GM12875 (cell line): ENCODE data around the gene LILRA1.
"Not testable (repeated sequence)": the region's sequence is repeated elsewhere in the genome, so short reads cannot be mapped to it uniquely, and the experiment has no call there.

Experiments
- H3K4me3 ChIP-seq: one replicate; pipeline ENCODE4 v1.5.1; 2011; ENCODE audit warnings: low read depth, low read length, control low read depth
- CTCF ChIP-seq: IDR thresholded peaks from 2 replicates; pipeline ENCODE4 v1.5.1; 2011; ENCODE audit warnings: low read depth, mild to moderate bottlenecking, control low read depth, inconsistent platforms, low read length, moderate library complexity, borderline replicate concordance; ENCODE audit not compliant: insufficient read depth

LILRA1 gene

GRCh38 chr19:54630782-54631181 is 37.4 kb downstream of the LILRA1 start:
- no peak overlapping the region for H3K4me3 ChIP-seq
- TF ChIP-seq CTCF = no peak

GRCh38 chr19:54631489-54632337 is 38.3 kb downstream of the LILRA1 start:
- H3K4me3 ChIP-seq = not testable (repeated sequence)

- not testable (repeated sequence) for H3K4me3 ChIP-seq
Observed at GRCh38 chr19:54632517-54632916, 39.1 kb downstream of the LILRA1 start.

- TF ChIP-seq CTCF = no peak
- H3K4me3 ChIP-seq = no peak overlapping the region
Observed at GRCh38 chr19:54633401-54633800, 40.0 kb downstream of the LILRA1 start.

- H3K4me3 ChIP-seq = not testable (repeated sequence)
Observed at GRCh38 chr19:54636081-54636480, 42.6 kb downstream of the LILRA1 start.

- no peak for TF ChIP-seq CTCF
Observed at GRCh38 chr19:54638683-54639082, 45.3 kb downstream of the LILRA1 start.

GRCh38 chr19:54642953-54643352 is 49.5 kb downstream of the LILRA1 start:
- H3K4me3 ChIP-seq = not testable (repeated sequence)

More at GRCh38 chr19:54638683-54639082, 45.3 kb downstream of the LILRA1 start:
- no peak overlapping the region for H3K4me3 ChIP-seq

GRCh38 chr19:54643583-54643982 is 50.2 kb downstream of the LILRA1 start:
- not testable (repeated sequence) for H3K4me3 ChIP-seq

GRCh38 chr19:54644056-54644455 is 50.6 kb downstream of the LILRA1 start:
- H3K4me3 ChIP-seq = no peak overlapping the region
- no peak for TF ChIP-seq CTCF

GRCh38 chr19:54646331-54646841 is 53.0 kb downstream of the LILRA1 start:
- no peak overlapping the region for H3K4me3 ChIP-seq
- no peak for TF ChIP-seq CTCF
